ENCODE results near the gene HAPLN1.
A peak's percentile ranks its signal among the peaks of the same experiment; 100 is the strongest.
"Not testable (repeated sequence)": the region's sequence is repeated elsewhere in the genome, so short reads cannot be mapped to it uniquely, and the experiment has no call there.

HAPLN1 gene

GRCh38 chr5:83720836-83721537 is at the start of gene HAPLN1:
TSS of gene HAPLN1 (minus strand) at chr5:83720855. CDS start at chr5:83673523, 47,332 bp downstream.
- DNase-seq = no peak

GRCh38 chr5:83767409-83767992 is 46.8 kb upstream of the HAPLN1 start:
- no peak for DNase-seq

DNA sequence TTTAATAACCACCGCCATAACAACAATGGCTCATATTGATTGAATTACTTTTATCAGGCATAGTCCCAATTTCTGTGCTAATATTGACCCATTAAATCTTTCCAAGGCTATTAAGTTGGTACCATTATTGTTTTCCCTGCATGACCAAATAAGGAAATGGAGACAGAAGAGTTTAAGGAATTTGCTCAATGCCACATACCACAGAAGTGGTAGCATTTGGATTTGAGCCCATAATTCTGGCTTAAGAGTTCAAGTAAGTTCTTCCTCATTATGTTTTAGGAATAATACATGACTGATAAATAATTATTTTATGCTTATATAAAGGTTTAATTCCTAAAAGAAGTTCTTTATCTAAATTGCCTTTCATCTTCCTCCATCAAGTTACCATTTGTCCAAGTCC is 43.4 kb upstream of the HAPLN1 start:
- DNase-seq = no peak

DNA sequence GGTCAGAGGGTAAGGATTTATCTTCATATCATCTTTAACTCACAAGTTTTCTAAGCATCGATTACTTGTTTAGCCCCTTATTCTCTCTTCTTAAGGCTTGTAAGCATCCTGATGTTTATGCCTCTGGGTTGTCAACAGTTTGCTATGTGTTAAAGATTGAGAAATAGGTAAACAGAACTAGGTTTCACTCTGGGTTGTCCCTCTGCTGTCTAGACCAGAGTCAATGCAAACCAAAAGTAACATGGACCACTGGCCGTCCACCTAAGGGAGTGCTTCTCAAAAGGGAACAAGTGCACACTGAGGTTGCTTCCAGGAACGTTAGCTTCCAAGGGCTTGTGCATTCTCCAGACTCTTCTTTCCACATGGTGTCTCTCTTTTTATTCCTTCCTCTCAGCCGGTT is 39.9 kb upstream of the HAPLN1 start:
- no peak for DNase-seq

GRCh38 chr5:83752700-83753099 is 32.0 kb upstream of the HAPLN1 start:
- DNase-seq = no peak

DNA sequence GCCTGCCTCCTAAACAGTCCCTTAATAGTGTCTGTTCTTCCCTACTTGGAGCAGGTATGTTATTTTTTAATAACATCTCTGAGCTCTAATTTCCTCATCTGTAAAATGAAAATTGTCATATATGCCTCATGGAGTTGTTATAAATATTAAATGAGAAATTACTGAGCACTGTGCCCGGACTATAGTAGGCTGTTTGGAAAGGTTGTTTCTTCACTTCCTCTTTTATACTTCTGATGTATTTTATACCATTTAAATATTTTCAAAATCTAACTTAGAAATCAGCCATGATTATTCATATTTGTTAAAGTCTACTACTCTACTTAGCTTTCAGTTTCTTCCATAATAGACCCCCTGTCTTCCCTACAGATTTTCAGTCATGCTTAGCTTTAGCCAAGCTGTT is 30.5 kb upstream of the HAPLN1 start:
- no peak for DNase-seq

GRCh38 chr5:83750749-83751148 is 30.1 kb upstream of the HAPLN1 start:
- no peak for DNase-seq

DNA sequence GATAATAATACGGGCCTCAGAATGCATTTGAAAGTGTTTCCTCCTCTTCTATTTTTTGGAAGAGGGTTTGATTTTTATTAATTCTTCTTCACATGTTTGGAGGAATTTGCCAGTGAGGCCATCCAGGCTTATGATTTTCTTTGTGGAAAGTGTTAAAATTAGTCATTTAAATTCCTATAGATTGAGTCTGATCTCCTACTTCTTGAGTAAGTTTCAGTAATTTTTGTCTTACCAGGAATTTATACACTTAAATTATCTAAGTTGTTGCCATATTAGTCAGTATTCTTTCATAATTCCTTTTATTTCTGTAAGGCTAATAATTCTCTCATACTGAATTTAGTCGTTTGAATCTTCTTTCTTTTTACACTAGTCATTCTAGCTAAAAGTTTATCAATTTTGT is 25.2 kb upstream of the HAPLN1 start:
- no peak for DNase-seq

DNA sequence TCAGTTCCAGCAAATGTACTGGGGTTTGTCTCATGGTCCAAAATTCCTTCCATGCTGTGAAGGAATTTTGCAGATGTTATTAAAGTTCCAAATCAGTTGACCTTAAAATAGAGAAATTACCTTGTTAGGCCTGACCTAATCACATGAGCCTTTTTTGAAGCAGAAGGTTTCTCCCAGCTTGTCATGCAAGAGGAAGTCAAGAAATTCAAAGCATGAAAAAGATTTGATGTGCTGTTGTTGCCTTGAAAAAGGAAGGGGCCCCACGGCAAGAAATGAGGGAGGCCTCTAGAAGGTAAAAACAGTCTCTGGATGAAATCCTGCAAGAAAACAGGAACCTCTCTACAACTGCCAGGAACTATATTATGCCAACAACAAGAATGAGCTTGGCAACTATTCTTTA is 24.2 kb upstream of the HAPLN1 start:
- no peak for DNase-seq

DNA sequence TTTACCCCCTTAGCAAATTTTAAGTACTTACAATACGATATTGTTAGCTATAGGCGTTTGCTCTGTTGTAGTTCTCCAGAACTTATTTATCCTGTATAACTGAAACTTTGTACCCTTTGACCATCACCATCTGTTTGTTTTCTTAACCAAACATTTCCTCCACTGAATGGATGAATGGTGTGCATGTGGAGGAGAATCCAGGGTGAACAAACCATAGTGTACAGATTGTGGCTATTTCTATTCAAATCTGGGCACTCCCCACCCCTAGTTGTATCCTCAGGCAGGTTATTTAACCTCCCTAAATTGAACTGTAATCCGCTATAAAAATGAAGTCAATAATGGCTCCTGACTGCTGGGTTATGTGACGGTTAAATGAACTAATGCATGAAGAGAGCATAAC is 21.4 kb upstream of the HAPLN1 start:
- DNase-seq = no peak

GRCh38 chr5:83741571-83741970 is 20.9 kb upstream of the HAPLN1 start:
- DNase-seq = peak; percentile 63

DNA sequence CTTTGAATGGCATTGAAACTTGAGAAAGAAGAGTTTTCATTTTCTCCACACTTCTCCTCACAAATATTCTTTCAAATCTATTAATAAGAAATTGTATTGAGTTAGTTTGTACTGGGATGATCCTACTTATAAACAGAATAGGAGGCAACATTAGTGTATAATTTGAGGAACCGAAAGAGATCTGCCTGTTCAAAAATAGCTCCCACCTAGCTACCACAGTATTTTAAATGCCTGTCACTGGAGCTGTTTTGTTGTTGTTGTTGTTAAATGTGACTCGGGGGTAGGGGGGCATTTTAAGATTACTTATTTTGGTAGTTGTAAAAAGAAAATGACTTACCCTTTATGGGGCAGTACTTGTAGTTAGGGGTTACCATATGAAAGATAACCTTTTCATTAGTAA is 20.1 kb upstream of the HAPLN1 start:
- no peak for DNase-seq

GRCh38 chr5:83736169-83736568 is 15.5 kb upstream of the HAPLN1 start:
- DNase-seq = not testable (repeated sequence)

- DNase-seq = not testable (repeated sequence)
Measured at GRCh38 chr5:83735058-83735457, 14.4 kb upstream of the HAPLN1 start.

DNA sequence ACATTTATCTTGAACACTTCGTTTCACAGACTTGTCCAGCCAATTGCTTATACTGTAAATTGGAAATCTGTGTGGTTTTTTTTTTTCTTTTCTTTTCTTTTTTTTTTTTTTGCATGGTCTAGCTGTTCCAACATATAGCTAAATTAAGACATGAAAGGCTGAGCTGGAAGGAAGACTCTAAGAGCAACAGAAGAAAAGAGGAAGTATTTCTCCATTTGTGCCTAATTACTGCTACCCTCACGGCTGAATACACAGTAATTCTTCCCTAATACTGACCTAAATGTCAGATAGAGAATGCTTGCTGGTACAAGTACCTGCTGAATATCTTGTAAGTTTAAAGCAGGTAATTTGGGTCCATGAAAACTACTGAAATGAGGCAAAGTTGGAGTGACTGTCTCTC is 11.0 kb upstream of the HAPLN1 start:
- DNase-seq = no peak

DNA sequence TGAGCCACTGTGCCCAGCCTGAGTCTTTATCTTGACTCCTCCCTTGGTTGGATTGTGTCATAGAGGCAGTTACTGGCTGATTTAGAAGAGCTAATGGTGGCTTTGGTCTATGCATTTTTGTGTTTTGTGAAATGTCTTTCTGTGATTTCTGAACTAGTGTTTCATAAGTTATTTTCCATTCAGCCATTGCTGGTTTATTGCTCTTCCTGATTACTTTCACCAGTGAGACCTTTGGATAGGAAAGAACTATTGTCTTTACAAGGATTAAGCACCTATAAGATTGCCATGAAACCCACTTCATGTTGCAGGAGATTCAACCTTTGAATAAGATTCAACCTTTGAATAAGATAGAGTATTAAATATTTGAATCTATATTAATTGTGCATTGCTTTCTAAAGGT is 8.7 kb upstream of the HAPLN1 start:
- no peak for DNase-seq

GRCh38 chr5:83726912-83727311 is 6.3 kb upstream of the HAPLN1 start:
- DNase-seq = no peak

DNA sequence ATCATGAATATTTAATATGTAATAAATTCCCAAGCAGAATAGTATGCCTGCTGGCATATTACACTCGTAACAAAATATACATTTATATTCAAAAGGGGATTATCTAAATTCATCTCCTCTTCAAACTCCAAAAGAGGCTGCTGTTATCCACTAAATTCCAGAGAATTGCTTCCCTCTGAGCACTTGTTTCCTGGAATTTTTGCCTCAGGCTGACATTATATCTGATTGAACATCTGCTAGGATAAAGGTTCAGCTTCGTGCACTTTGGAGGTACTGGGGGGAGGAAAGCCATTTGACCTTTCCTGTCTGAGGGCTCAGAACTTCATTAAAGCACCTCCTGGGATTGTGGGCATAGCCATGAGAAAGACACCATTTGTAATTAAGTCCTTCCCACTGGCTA is 4.3 kb upstream of the HAPLN1 start:
- no peak for DNase-seq

- no peak for DNase-seq
Measured at GRCh38 chr5:83724001-83724400, 3.3 kb upstream of the HAPLN1 start.

DNA sequence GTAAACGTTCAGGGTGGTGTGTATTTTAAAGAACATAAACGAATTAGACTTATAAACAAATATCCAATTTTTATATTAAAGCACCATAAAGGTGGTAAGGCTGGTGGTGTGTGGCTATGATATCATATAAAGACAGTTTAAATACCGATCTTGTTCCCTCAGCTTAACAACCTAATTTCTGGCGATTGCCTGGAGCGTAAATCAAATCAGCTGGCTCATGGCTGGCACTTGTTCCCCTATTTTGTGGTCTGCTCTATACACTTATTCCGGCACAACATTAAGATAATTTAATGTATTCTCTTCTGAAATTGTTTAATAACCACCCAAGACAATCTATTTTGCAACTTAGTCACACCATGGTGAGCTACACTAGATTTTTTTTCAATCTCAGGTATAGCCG is 2.4 kb upstream of the HAPLN1 start:
- no peak for DNase-seq

- peak; percentile 68 for DNase-seq
Measured at GRCh38 chr5:83721953-83722901, 1.6 kb upstream of the HAPLN1 start.

GRCh38 chr5:83718936-83719495 is 1.6 kb downstream of the HAPLN1 start:
- DNase-seq = no peak

DNA sequence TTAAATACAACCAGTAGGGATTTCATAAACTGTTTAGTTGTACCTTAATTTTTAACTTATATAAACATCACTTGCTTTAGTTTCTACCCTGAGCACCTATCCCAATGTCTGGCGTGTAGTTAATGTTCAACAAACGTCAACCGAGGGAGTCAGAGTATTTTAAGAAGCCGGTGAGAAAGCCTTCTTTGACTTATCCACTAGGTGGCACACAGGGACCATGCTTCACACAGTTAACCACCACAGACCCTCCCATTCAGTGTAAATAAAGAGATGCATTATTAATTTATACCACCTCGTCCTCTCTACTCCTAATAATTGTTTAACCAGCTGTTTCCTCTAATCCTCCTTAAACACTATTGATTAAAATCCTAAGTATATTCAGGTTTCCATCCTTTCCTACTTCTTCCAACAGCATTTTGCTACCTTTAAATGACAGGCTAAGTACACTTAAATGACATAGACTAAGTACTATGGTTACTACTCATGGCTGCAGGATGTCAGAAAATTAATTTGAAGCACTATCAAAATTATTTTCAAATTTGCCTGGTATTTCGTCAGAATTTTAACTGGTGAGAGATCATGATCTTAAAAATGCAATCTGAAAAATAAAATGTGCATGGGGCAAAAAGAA is 2.3 kb downstream of the HAPLN1 start:
- peak; percentile 71 for DNase-seq
